NCI-H524 treated with DMSO at 0.1 percent for 48 hours (cell line): ENCODE measurements around the gene TSSK2.

Source experiments
- DNase-seq: peaks from one replicate; lab custom pipeline; 2025; lab: John Stamatoyannopoulos, UW

TSSK2 gene

DNA sequence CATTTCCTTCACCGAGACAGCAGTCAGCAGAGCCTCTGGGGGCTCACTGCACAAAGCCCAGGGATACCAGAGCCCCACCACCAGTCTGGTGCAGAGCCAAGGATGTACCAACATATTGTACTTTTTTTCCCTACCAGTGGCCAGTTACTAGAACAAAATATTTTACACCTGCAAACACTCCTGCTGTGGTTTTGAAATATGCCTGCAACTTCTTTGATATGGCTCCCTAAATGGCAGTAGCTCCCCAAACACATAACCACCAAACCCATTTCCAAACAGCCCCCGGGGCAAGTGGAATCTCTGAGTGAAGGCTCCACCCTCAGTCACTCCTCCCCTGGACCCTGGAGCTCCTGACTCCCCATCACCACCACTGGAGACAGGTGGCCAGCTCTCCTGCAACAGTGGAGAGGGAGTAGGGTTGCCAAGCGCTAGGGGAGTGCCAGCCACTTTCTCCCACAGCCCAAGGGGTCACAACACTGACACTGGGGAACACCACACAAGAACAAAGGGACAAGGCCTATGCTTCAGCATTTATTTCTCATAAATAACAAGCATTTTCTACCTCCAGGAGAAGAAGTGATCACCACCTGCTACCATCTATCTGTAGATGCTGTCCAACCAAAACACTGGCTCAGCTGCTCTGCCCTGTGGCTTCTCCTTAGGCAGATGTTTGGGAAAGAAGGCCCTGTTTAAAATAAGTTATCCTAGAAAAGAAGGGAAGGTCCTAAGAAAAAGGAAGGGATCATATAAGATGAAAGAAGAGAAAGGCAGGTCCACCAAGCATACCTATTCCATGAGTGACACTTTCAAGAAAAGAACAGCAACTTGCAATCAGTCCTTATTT is 24.0 kb upstream of the TSSK2 start:
- DNase-seq, result no peak

DNA sequence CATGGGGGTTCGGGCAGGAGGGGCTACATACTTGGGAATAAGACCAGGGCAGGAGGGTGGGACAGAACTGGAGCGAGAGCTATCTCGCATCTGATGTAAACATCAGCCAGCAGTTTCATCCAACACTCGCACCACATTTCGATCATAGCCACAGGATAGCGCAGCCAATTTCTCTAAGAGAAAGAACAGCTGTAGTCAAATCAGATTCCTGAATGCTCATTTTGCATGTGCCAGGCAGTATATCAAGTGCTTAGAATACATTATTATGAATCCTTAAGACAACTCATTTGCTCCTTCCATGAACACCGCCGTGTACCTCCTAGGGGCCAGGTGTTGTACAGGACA is 23.4 kb upstream of the TSSK2 start:
- no peak for DNase-seq

DNA sequence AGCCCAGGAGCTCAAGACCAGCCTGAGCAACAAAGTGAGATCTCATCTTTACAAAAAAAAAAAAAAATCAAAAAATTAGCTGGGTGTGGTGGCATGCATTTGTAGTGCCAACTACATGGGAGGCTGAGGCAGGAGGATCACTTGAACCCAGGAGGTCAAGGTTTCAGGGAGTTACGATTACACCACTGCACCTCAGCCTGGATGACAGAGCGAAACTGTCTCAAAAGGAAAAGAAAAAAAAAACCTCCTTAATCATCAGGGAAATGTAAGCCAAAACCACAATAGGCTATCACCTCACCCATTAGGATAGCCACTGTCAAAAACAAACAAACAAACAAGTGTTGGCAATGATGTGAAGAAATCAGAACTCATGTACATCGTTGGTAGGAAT is 22.3 kb upstream of the TSSK2 start:
- no peak for DNase-seq

DNA sequence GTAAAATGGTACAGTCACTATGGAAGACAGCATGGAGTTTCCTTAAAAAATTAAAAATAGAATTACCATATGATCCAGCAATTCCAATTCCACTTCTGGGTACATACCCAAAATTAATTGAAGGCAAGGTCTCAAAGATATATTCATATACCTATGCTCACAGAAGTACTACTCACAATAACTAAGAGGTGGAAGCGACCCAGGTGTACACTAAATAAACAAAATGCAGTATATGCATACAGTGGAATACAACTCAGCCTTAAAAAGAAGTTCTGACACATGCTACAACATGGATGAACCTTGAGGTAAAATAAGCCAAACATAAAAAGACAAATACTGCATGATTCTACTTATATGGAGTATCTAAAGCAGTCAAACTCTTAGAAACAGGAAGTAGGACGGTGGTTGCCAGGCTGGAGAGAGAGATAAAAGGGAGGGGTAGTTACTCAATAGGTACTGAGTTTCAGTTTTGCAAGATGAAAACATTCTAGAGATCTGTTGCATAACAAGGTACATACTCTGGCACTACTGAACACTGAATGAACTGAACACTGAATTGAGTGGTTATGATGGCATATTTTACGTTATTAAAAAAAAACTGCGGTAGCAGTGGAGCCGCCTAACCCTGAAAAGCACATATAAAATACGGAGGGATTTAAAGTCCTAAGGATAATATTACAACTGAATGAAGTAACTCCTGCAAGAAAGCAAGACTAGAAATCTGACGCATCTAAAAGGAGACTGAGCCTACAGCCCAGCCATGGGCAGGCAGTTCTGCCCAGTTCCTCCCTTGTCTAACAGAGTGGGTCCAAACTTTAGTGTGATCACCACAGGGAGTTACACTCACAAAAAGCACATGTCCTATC is 21.7 kb upstream of the TSSK2 start:
- no peak for DNase-seq

DNA sequence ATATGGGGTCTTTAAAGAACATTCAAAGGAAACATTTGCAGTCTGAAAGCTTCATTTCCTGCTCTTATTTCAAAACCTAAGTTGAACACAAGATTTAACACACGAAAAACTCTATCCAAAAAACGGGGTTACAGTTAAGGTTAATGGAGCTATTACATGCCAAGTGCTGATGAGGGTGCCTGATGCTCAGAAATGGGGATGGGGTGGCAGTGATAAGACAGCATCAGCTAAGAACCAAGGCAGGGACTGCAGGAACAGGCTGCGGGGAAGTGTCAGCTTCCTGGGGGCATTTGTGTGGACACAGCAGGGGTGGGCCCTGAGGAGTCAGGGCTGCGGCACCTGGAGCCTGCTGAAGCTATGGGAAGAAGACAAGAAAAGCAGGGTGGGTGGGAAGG is 21.0 kb upstream of the TSSK2 start:
- DNase-seq, result no peak

DNA sequence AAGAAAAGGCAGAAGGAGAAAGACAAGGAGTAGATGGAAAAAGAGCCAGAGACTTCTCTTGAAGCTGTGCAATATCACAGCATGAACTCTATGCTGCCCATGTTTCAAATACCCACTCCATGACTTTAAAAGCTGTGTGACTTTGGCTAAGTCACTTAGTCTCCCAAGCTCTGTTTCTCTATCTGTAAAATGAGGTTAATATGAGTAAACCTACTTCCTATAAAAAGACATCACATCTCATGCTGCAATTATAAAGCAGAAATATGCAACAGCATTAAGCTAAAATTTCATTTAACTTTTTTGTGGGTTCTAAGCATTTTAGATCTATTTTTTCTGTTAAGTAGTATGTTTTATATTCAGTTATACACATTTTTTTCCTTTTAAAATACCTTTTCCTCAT is 20.5 kb upstream of the TSSK2 start:
- no peak for DNase-seq

DNA sequence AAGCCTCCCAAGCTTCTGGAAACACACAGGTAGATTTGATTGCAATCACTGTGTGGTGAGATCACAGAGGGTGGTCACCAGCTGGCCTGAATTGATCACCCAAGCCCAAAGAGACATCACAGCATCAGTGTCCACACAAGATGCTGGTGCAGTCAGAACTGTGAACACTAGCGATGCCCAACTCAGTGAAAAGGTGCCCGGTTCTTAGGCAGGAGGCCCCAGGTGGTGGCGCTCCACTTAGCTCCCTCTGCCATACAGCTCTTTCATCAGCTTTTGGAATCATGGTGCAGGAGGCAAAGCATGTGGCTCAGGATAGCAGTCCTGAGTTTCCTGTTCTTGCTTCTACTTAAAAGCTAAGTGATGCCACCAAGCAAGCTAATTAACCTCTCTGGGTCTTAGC is 20.0 kb upstream of the TSSK2 start:
- DNase-seq, result no peak

DNA sequence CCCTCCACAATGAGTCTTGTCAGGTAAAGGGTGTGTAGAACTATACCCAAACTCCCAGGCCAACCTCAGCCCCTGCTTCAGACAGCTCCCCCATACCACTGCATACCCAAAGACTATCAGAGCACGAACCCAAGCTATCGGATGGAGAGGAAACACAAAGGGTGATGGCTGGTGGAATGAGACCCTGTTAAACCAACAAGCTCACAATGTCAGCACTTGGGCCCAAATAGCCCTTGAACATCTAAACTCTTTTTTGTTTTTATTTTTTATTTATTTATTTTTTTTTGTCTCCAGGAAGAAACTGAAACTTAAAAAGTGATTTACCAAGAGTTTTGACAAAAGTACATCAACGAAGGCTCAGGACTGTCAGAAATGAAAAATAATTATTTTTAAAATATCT is 19.5 kb upstream of the TSSK2 start:
- DNase-seq, result no peak

DNA sequence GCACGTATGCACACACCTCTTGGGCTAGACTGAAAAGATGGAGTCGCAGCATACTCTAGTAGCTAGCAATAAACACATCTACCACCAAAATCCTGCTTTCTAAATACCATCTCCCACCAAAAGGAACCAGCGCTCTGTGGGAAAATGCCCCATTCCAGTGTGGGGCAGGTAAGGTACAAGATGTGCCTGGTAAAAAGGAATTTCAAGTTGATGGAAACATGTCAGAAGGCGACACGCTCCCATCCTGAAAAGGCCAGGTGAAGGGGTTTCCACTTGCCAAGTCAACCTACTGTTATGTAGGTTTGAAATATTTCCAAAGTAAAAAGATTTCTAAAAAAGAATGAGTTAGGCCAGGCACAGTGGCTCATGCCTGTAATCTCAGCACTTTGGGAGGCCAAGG is 17.7 kb upstream of the TSSK2 start:
- DNase-seq, result no peak

DNA sequence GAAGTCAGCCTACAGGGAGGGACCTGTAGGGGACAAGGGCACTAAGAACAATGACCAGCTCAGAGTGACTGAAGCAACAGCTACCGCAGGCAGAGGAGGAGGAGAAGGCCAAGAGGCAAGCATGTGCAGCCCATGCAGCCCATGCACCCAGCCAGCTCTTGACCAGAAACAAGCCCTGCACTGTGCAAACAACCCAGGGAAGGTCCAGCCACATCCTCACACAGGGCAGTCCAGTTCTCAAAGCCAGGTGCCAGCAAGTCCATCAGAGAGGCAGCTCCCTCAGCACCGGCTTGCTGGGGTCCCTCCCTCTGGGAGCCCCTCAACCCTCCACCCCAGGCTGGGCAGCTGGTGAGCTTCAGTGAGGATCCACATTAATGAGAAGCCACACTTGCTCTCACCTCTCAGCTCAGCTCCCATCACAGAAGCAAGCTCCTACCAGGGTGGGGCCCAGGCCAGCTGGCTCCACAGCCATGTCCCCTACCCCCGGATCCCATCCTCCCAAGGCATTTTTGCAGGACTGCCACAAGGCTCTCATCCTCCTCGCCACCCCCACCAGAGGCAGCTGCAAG is 16.0 kb upstream of the TSSK2 start:
- no peak for DNase-seq

DNA sequence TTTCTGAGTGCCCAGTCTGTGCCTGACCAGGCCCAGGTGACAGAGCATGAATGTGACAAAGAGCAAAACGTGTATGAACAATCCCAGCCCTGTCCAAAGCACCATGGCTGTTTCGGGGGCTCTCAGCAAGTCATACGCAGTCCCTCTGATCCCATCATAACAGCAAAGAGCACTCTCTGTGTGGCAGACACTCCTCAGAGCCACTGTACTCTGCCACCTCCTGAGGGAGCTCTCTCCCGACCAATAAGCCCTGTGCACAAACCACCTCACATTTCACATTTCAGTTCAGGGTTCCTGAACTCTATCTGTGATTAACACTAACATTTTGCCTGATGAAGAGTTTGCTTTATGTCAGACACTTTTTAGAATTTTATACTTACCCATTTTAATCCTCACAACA is 15.5 kb upstream of the TSSK2 start:
- no peak for DNase-seq

DNA sequence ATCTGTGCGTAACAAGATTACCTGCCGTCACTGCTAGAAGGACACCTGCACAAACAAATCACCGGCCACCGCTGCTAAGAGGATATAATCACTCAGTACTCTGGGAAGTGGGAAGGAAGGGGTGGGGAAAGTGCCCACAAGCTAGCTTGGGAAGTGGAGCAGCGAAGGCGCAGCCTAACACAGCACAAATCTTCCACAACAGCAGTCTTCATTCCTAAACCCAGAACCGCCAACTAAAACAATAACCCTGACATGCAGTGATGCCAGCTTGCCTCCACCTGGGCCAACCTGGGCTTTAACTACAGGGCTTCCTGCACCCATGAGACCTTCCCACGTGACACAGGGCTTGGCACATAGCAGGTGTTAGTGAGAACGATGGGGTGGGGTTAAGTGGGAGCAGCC is 14.0 kb upstream of the TSSK2 start:
- no peak for DNase-seq

DNA sequence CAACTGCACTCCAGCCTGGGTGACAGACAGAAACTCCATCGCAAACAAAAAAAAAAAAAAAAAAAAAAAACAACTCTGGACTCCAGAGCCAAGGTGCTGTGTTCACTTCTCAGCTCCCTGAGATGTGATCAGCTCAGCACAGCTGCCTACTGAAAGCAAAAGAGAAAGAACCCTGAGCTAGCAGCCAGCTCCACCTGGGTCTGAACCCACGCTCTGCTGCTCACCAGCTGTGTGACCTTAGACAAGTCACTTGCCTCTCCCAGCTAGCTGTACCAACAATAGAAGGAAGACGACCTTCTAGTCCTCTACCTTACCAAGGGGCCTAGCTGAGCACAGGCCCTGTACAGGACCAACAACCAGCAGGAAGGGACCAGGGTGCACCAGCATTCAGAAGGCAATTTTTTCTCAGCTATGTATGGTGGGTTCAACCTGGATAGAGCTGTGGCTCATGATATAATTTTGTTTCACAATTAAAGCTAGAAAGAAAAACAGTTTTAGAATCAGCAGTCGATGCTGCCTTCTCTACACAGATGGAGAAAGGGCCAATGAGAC is 12.7 kb upstream of the TSSK2 start:
- no peak for DNase-seq

DNA sequence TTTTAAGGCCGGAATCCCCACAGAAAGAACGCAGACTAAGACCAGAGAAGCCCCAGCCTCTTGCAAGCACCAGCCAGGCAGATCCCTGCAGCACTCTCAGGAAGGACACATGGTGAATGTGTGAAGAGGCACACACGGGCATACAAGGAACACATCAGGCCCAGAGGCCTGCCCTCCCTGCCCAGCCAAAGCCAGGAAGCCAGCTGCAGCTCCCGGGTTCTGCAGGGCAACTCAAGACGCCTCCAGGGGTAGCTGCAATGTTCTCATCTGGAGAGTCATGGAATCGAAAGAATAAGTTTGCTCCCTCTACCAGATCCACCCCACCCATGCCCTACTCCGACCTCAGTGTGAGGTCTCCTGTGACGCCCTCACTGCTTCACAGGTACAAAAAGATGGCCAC is 11.2 kb upstream of the TSSK2 start:
- DNase-seq, result no peak

DNA sequence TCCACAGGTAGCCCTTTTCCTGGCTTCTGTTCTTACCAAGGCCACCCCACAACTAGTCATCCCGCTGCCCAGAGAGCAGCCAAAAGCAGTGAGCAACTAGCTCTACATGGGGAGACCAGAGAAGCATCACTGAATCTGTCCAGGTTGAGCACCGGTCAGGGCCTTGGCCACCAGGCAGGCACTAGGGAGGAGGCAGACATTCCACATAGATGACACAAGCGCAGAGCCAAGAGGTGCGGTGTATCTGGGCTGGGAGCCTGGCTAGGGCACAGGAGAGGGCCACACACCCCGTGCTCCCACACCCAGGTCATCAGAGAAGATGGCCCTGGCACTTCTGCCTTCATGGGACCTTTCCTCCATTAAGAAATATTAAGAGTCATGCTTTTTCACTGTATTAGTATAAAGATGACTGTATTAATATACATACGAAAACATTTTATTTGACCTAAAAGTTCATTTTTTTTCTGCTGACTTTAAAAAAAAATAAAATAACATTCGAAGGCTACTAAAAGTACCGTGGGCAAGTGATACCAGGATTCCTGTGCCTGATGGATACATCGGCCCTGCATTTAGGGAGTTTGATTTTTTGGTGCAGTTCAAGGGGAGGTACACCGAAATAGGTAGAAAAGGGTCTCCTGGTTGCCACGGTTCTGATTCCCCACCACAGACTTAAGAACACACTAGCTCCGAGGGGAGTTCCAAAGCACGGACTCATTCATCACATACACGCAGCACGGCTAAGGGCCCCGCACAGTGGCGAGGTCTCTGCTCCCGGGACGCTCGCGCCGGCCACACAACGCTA is 10.1 kb upstream of the TSSK2 start:
- DNase-seq, result no peak

DNA sequence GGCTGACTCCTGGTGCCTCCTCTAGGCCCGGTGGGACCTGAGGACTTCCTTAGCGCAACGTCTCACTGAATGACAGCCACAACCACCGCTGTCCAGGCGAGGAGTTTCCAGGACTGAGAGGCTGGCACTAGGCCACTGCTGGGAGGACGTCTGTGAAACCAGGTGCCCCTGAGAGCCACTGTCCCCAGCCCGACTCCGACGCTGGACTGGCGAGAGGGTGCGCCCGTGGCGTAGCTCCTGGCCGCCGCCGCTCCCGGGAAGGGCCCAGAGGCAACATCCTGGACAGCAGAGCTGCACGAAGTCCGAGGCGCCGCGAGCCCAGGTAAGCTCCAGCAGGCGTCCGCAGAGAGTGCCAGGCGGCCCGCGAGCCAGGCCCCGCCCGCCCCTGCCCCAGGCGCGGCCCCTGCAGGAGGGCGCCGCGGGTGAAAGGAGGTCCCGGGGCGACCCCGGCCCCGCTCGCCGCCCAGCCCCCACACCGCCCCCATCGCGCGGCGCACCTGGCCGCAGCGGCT is 9.4 kb upstream of the TSSK2 start:
- DNase-seq, result no peak

DNA sequence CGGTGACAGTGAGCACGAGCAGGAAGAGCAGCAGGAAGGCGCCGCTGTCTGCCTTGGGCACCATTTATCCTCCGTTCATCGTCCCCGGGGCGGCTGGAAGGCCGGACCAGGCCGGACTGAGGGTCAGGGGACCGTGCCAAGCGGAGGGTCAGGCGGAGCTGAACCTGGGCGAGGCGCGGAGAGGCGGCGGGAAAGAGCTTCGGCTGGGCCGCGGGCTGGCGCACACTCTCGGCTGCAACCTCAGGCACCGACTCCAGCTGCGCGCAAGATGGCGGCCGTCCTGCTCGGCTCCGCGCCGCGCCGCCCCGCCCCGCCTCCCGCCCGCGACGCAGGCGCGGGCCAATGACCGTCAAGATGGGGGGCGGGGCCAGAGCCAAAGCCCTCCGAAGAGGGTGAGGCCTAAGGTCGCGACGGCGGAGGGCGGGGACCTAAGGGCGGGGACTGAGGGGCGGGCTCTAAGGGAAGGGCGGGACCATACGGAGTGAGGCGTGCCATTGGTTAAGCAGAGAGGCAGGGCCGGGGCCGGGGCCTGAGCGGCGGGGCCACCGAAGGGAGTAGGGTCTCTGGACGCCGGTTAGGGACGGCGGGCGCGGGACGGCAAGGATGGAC is 8.9 kb upstream of the TSSK2 start, which contains the start of gene DGCR2:
Gene DGCR2, minus strand, starts transcription at position 270 of the 609 bp plus-strand sequence. Its CDS starts 206 bp downstream, at position 64.
- peak; percentile 82 for DNase-seq

DNA sequence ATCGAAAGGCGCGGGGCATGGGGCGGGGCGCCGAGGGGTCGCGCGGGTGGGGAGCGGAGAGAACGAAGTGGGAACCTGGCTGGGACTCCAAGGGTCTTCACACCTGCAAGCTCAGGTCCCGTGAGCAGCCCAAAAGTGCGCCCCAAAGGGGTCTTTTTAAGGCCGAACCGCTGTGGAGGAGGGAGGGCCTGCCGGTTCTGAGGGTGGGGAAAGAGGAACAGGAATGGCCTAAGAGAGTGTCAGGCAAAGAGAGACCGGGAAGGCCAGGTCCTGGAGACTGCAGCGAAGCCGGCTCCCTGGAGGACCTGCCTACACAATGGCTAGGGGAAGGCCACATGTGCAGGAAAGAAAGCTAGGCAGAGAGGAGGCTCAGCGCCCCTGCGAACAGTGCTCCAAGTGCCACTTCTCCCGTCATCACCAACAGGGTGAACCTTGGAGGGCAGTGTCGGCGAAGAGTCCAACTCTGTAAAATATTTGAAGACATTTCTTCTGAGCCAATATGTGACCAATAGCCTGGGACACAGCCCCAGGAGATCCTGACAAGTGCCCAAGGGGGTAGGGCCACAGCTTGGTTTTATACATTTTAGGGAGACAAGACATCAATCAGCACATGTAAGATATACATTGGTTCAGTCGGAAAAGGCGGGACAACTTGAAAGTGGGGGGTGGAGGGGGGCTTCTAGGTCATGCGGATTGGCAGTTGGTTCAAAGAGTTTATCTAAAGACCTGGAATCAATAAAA is 8.2 kb upstream of the TSSK2 start:
- no peak for DNase-seq

DNA sequence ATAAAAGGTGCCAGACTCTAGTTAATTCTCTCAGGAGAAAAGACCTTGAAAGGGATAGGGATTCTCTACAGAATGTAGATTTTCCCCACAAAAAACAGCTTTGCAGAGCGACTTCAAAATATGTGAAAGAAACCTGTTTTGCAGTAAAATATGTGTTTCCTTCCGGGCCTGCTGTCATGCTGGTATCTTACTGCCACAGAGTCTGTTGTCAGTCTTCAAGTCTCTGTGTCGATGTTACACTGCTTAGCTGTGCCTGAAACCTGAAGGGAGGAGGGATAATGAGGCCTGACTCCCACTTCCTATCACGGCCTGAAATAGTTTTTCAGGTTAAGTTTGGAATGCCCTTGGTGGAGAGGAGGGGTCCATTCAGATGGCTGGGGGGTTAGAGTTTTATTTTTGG is 7.2 kb upstream of the TSSK2 start:
- DNase-seq, result no peak

DNA sequence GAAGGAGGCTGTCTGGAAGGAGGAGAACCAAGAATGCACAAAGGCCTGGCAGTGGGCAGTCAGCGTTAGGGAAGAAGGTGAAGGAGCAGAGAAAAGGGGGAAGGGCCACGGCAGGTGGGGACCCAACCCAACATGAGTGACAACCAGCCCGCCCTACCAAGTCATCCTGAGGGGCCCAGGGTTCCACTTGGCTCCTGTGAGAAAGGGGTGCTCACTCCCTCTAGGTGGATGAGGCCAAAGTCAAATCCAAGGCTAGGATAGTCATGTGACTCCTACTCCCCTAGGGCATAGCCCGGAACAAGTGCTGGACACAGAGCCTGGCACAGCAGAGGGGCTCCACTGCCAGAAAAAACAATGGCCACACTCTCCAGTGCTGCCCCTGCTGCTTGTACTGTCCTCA is 6.7 kb upstream of the TSSK2 start:
- DNase-seq, result no peak

DNA sequence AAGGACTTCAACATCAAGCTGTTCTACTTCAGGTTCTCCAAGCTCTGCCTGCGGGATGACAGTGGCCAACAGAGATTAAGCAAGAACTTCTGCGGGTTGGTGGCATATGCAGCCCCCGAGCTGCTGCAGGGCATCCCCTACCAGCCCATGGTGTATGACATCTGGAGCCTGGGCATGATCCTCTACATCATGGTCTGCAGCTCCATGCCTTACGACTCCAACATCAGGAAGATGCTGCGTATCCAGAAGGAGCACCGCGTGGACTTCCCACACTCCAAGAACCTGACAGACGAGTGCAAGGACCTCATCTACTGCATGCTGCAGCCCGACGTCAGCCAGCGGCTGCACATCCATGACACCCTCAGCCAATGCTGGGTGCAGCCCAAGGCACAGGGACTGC is 6.1 kb upstream of the TSSK2 start:
- no peak for DNase-seq
